ENCODE data around the gene ACAA1. TPM values are rescaled to one million over a fixed set of nuclear protein-coding genes. Genes with fewer than 3 reads are reported as not detected.
A peak's percentile ranks its signal among the peaks of the same experiment; 100 is the strongest.

Gene ACAA1
- total and polyA plus RNA-seq, 2 of the 13 experiments (the other 11 are each of a cell fraction or from before 2014, with no cell fraction given), result 60.8 to 188 TPM

DNA sequence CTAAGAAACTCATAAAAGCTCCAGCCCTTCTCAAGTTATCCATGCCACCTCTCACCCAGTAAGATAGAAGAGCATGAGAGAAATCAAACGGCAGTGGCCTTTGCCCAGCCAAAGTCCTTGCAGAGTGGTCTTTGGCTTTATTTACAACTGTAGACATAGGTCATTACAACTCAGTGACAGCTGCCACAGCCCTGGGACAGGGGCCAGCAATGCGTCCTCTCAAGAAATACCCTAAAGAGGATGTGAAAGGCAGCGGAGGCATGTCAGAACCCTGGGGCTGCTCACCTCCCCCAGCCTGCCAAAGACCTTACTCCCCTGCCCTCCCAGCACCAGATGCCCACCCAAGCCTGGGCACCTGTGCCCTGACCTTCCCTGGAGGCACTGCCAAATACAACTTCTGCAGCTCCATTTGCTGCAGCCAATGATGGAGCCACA is 6.3 kb downstream of the ACAA1 start (continued):
- TF ChIP-seq, protein P1, sequence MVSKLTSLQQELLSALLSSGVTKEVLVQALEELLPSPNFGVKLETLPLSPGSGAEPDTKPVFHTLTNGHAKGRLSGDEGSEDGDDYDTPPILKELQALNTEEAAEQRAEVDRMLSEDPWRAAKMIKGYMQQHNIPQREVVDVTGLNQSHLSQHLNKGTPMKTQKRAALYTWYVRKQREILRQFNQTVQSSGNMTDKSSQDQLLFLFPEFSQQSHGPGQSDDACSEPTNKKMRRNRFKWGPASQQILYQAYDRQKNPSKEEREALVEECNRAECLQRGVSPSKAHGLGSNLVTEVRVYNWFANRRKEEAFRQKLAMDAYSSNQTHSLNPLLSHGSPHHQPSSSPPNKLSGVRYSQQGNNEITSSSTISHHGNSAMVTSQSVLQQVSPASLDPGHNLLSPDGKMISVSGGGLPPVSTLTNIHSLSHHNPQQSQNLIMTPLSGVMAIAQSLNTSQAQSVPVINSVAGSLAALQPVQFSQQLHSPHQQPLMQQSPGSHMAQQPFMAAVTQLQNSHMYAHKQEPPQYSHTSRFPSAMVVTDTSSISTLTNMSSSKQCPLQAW (CRISPR knock-in tag; IDR thresholded peaks at IDR 0.05), result peak; percentile 81; the same call in 1 of the 2 replicates
- TF ChIP-seq NFRKB (IDR thresholded peaks at IDR 0.05), result no peak
- no peak for TF ChIP-seq TAF1 (CRISPR knock-in tag; IDR thresholded peaks at IDR 0.05)
- TF ChIP-seq HMGA1 (CRISPR knock-in tag; conservative IDR thresholded peaks at IDR 0.05), result no peak
- no peak for TF ChIP-seq POLR2G (IDR thresholded peaks at IDR 0.05; ENCODE audit: low read depth, low read length)
- TF ChIP-seq ZIK1 (CRISPR knock-in tag; IDR thresholded peaks at IDR 0.05; ENCODE audit: borderline replicate concordance, low read depth), result no peak
- TF ChIP-seq ZNF431 (CRISPR knock-in tag; IDR thresholded peaks at IDR 0.05; ENCODE audit: borderline replicate concordance, low read depth), result peak; percentile 62; the same call in 1 of the 2 replicates
- no peak for TF ChIP-seq HOXA7 (CRISPR knock-in tag; IDR thresholded peaks at IDR 0.05)
- no peak for TF ChIP-seq ZNF703 (CRISPR knock-in tag; IDR thresholded peaks at IDR 0.05; ENCODE audit: borderline replicate concordance)
- TF ChIP-seq SMAD1 (CRISPR knock-in tag; IDR thresholded peaks at IDR 0.05; ENCODE audit: borderline replicate concordance, low read depth), result no peak
- TF ChIP-seq HNRNPK (IDR thresholded peaks at IDR 0.05; ENCODE audit: low read depth, low read length, poor library complexity, severe bottlenecking), result no peak
- TF ChIP-seq ARNTL (CRISPR knock-in tag; IDR thresholded peaks at IDR 0.05), result 0 out of 2 replicates have a peak, but pooled peaks have one; percentile 54
- TF ChIP-seq HNRNPL (IDR thresholded peaks at IDR 0.05; ENCODE audit: low read depth, low read length), result 0 out of 2 replicates have a peak, but pooled peaks have one; percentile 62
- TF ChIP-seq, protein P2, sequence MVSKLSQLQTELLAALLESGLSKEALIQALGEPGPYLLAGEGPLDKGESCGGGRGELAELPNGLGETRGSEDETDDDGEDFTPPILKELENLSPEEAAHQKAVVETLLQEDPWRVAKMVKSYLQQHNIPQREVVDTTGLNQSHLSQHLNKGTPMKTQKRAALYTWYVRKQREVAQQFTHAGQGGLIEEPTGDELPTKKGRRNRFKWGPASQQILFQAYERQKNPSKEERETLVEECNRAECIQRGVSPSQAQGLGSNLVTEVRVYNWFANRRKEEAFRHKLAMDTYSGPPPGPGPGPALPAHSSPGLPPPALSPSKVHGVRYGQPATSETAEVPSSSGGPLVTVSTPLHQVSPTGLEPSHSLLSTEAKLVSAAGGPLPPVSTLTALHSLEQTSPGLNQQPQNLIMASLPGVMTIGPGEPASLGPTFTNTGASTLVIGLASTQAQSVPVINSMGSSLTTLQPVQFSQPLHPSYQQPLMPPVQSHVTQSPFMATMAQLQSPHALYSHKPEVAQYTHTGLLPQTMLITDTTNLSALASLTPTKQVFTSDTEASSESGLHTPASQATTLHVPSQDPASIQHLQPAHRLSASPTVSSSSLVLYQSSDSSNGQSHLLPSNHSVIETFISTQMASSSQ (IDR thresholded peaks at IDR 0.05; ENCODE audit: low read depth), result no peak
- TF ChIP-seq, protein P2 (CRISPR knock-in tag; IDR thresholded peaks at IDR 0.05; ENCODE audit: borderline replicate concordance), result no peak
- TF ChIP-seq, protein P3, sequence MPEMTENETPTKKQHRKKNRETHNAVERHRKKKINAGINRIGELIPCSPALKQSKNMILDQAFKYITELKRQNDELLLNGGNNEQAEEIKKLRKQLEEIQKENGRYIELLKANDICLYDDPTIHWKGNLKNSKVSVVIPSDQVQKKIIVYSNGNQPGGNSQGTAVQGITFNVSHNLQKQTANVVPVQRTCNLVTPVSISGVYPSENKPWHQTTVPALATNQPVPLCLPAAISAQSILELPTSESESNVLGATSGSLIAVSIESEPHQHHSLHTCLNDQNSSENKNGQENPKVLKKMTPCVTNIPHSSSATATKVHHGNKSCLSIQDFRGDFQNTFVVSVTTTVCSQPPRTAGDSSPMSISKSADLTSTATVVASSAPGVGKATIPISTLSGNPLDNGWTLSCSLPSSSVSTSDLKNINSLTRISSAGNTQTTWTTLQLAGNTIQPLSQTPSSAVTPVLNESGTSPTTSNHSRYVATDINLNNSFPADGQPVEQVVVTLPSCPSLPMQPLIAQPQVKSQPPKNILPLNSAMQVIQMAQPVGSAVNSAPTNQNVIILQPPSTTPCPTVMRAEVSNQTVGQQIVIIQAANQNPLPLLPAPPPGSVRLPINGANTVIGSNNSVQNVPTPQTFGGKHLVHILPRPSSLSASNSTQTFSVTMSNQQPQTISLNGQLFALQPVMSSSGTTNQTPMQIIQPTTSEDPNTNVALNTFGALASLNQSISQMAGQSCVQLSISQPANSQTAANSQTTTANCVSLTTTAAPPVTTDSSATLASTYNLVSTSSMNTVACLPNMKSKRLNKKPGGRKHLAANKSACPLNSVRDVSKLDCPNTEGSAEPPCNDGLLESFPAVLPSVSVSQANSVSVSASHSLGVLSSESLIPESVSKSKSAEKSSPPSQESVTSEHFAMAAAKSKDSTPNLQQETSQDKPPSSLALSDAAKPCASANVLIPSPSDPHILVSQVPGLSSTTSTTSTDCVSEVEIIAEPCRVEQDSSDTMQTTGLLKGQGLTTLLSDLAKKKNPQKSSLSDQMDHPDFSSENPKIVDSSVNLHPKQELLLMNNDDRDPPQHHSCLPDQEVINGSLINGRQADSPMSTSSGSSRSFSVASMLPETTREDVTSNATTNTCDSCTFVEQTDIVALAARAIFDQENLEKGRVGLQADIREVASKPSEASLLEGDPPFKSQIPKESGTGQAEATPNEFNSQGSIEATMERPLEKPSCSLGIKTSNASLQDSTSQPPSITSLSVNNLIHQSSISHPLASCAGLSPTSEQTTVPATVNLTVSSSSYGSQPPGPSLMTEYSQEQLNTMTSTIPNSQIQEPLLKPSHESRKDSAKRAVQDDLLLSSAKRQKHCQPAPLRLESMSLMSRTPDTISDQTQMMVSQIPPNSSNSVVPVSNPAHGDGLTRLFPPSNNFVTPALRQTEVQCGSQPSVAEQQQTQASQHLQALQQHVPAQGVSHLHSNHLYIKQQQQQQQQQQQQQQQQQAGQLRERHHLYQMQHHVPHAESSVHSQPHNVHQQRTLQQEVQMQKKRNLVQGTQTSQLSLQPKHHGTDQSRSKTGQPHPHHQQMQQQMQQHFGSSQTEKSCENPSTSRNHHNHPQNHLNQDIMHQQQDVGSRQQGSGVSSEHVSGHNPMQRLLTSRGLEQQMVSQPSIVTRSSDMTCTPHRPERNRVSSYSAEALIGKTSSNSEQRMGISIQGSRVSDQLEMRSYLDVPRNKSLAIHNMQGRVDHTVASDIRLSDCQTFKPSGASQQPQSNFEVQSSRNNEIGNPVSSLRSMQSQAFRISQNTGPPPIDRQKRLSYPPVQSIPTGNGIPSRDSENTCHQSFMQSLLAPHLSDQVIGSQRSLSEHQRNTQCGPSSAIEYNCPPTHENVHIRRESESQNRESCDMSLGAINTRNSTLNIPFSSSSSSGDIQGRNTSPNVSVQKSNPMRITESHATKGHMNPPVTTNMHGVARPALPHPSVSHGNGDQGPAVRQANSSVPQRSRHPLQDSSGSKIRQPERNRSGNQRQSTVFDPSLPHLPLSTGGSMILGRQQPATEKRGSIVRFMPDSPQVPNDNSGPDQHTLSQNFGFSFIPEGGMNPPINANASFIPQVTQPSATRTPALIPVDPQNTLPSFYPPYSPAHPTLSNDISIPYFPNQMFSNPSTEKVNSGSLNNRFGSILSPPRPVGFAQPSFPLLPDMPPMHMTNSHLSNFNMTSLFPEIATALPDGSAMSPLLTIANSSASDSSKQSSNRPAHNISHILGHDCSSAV (CRISPR knock-in tag; IDR thresholded peaks at IDR 0.05; ENCODE audit: borderline replicate concordance), result no peak
